Naive B cell (primary cell): ENCODE data around the gene ARF6. TPM values are rescaled to one million over a fixed set of nuclear protein-coding genes. Genes with fewer than 3 reads are reported as not detected.
A peak's percentile ranks its signal among the peaks of the same experiment; 100 is the strongest.
"Not testable (repeated sequence)": the region's sequence is repeated elsewhere in the genome, so short reads cannot be mapped to it uniquely, and the experiment has no call there.

ENCODE experiments used
- ATAC-seq, 2 donors: fragments of 150-1000 bp; cut with Tn5 transposase; 2 replicates each; pipeline ENCODE4 v1.10.0; 2021; ENCODE audit warnings: low read depth in 2 of 2, mild to moderate bottlenecking in 2 of 2, moderate library complexity in 2 of 2
- DNase-seq: peaks from one replicate; pipeline ENCODE4 v3.0.0; 2022
- H3K27ac Mint-ChIP-seq, 6 donors: one replicate each; pipeline ENCODE4 v1.8.0; 2020 to 2022; ENCODE audit warnings: mild to moderate bottlenecking in 6 of 6, mixed read lengths in 6 of 6, moderate library complexity in 5 of 6, inconsistent platforms in 2 of 6
- H3K27me3 Mint-ChIP-seq, 3 donors: one replicate each; pipeline ENCODE4 v1.8.0; 2021 to 2022; ENCODE audit warnings: mixed read lengths in 3 of 3, mild to moderate bottlenecking in 1 of 3
- H3K36me3 Mint-ChIP-seq, 2 donors: one replicate each; pipeline ENCODE4 v1.8.0; 2020 to 2022; ENCODE audit warnings: mixed read lengths in 2 of 2, inconsistent platforms in 1 of 2, mild to moderate bottlenecking in 1 of 2
- H3K4me1 Mint-ChIP-seq, 3 donors: one replicate each; pipeline ENCODE4 v1.8.0; 2020 to 2022; ENCODE audit warnings: mixed read lengths in 3 of 3, inconsistent platforms in 1 of 3, mild to moderate bottlenecking in 1 of 3, moderate library complexity in 1 of 3
- H3K4me3 Mint-ChIP-seq, 8 donors: one replicate each; pipeline ENCODE4 v1.8.0; 2020 to 2022; ENCODE audit warnings: mild to moderate bottlenecking in 8 of 8, mixed read lengths in 8 of 8, moderate library complexity in 8 of 8, inconsistent platforms in 2 of 8
- H3K9me3 Mint-ChIP-seq, 7 donors: one replicate each; pipeline ENCODE4 v1.8.0; 2020 to 2022; ENCODE audit warnings: mixed read lengths in 7 of 7, mild to moderate bottlenecking in 5 of 7, inconsistent platforms in 2 of 7, moderate library complexity in 1 of 7
- polyA plus RNA-seq, 6 donors: library from polyadenylated mRNA; unstranded; fragments of 300-500 nt; fragmentation: Illumina TruSeq; gene quantifications; one replicate each; pipeline ENCODE4 v1.2.3, GENCODE V29; 2021; ENCODE audit warnings: low read depth in 6 of 6

Gene ARF6
- polyA plus RNA-seq, 6 donors from 2014 or later: 161 to 190 (median 184) TPM

DNA sequence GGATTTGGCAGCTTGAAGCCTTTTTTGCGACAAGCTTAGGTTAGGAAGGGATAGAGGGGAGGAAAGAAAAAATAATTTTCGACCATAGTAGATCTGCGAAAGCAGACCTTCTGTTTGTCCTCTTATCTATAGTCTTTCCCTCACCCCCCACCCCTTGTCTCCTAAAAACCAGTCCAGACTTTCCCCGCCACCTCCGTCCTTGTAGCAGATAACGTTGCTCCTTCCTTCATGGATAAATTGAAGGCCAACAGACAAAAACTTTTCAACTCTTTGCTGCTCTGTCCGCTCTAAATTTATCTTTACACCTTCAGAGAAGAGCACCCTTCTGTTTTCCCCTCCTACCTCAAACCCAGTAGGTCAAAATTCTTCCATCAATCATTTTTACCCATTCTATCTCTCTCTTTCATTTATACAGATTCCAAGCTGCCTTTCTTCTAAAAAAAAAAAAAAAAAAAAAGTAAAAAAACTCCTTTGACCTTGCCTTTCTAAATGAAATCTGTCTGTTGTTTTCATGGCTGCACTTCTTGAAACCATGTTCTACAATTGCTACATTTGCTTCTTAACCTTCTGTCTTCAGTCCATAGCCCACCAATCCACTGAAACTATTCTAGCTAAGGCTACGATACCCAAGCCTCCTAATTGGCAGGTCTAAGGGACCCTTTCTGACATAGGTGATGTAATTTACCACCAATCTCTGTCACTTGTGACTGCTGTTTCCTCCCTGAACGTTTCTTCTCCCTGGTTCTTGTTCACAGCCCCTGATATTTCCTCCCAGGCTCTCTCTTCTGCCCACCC lies 29.2 kb upstream of the ARF6 start:
- H3K4me1 Mint-ChIP-seq: peaks cover 6 to 29% (median 25%) of the 10 kb centered on the region in 3 donors
- H3K4me3 Mint-ChIP-seq: no peak overlapping the region
- no peak for ATAC-seq
- H3K9me3 Mint-ChIP-seq: peaks cover 0 to 13% (median under 1%) of the 10 kb centered on the region in 7 donors
- peaks cover 0 to 4% of the 10 kb centered on the region in 2 donors for H3K36me3 Mint-ChIP-seq
- no peaks in the 10 kb centered on the region for H3K27me3 Mint-ChIP-seq
- H3K27ac Mint-ChIP-seq: no peak overlapping the region
- peak; percentile 48 for DNase-seq

DNA sequence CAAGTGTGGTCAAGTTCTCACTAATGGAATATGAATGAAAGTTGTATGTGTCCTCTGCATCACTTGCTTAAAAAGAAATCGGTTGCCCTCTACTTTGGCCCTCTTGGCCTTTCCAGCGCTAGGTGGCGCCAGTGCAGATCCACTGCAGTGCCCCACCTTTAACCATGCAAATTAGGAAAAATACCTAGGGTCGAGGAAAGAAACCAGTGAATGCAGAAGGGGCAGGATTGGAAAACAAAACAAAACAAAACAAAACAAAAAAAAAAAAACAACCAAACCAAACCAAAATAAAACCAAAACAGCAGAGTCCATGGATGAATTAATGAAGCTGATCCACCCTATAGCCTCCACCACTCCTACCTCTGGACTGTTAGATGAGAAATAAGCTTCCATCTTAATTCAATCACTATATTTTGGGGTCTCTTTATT lies 27.4 kb upstream of the ARF6 start:
- peaks cover 20 to 44% (median 33%) of the 10 kb centered on the region in 3 donors for H3K4me1 Mint-ChIP-seq
- peaks cover 0 to 13% (median 0%) of the 10 kb centered on the region in 7 donors for H3K9me3 Mint-ChIP-seq
- H3K27me3 Mint-ChIP-seq: no peaks in the 10 kb centered on the region
- DNase-seq (peak; percentile 70), ATAC-seq (no peak)
- peaks cover 0 to 4% of the 10 kb centered on the region in 2 donors for H3K36me3 Mint-ChIP-seq
- no peak overlapping the region for H3K27ac Mint-ChIP-seq
- no peak overlapping the region for H3K4me3 Mint-ChIP-seq

DNA sequence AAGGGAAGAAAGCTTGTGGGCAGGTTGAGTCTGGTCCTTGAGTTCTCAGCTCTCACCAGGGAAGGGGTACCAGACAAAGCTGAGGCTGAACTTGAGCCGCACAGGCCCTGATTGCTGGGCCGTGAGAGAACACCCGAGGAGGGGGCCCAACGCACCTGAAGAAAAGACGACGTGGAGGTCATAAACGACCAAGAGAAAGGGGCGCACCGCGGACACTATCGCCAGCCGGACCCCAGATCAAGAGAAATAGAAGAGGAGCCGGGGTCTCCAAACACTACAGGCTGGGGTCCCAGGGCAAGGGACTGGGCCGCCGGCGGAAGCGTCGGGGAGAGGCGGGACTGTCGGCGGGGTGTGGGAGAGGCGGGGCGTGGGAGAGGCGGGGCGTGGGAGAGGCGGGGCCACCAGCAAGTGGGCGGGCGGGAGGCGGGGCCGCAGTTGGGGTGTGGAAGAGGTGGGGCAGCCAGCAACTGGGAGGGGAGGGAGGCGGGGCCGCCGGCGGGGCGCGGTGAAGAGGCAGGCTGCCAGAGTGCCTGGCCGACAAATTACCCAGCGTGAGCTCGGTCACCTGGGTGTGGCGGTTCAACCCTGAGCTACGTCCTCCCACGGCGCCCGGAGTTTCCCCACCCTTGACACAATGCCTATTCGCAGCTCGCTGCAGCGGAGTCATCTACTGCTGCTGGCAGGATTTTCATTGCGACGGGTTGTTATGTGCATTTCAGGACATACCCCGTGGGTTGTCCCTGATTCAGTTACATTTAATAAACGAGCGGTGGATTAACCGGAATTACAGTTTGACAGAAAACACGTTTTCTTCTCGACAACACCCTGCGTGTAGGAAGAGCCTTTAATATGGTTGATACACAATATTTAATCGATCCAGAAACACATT lies 24.8 kb upstream of the ARF6 start:
- no peaks in the 10 kb centered on the region for H3K36me3 Mint-ChIP-seq
- peak overlapping the region; percentile 82 to 99 (median 94) for H3K4me3 Mint-ChIP-seq
- no peaks in the 10 kb centered on the region for H3K27me3 Mint-ChIP-seq
- peaks cover 27 to 48% (median 33%) of the 10 kb centered on the region in 3 donors for H3K4me1 Mint-ChIP-seq
- peaks cover 0 to 6% (median 0%) of the 10 kb centered on the region in 7 donors for H3K9me3 Mint-ChIP-seq
- DNase-seq (peak; percentile 94), ATAC-seq (peak; percentile 82 to 84)
- H3K27ac Mint-ChIP-seq: peak overlapping the region; percentile 98 to 100 (median 100)

DNA sequence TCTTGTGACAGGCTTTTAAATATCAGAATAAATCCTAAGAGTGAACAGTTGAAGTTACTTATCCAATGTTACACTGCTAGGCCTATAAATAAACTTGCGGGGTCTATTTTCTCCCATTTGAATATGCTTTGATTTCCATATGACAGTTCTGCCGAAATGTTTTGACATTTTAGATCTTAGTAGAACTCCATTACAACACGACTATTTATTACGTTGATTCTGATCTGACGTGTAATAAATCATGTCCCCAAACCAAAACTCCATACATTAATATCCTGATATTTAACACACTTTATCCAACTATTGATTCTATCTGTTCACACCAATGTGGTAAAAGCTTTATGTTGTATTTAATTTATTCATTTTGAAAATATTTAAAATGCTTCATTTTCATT lies 24.2 kb upstream of the ARF6 start:
- Mint-ChIP-seq H3K27ac (peak overlapping the region; percentile 98 to 100 (median 100)), H3K4me1 (peaks cover 27 to 48% (median 33%) of the 10 kb centered on the region in 3 donors), H3K36me3 (no peaks in the 10 kb centered on the region), H3K4me3 (peak overlapping the region; percentile 82 to 99 (median 94)), H3K9me3 (peaks cover 0 to 6% (median 0%) of the 10 kb centered on the region in 7 donors), H3K27me3 (no peaks in the 10 kb centered on the region)
- DNase-seq (no peak), ATAC-seq (no peak)

DNA sequence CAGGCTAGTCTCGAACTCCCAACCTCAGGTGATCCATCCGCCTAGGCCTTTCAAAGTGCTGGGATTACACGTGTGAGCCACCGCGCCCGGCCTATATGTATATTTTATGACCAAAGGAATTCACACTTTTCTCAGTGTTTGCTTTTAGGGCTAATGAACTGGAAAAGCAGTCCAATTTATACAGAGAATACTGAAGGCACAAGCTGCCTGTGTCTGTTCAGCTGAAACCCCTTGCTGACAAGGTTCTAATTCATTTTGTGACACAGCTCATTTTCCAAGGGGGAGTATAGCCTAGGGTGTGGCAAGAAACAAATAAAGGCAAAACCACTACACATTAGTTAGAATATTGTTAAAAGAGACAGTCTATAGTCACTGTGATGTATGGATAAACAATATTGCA lies 22.0 kb upstream of the ARF6 start:
- peak overlapping the region; percentile 91 to 98 (median 96) for H3K27ac Mint-ChIP-seq
- ATAC-seq: no peak

GRCh38 chr14:49873548-49873947 lies 19.3 kb upstream of the ARF6 start:
- peaks cover 20 to 34% (median 29%) of the 10 kb centered on the region in 3 donors for H3K4me1 Mint-ChIP-seq
- not testable (repeated sequence) for H3K27ac Mint-ChIP-seq, DNase-seq

More for the DNA sequence above, 22.0 kb upstream of the ARF6 start:
- Mint-ChIP-seq H3K4me3 (peak overlapping the region in 3 of 8 donors; percentile 44 to 78 (median 56)), H3K27me3 (no peaks in the 10 kb centered on the region), H3K9me3 (peaks cover 0 to 6% (median 0%) of the 10 kb centered on the region in 7 donors), H3K36me3 (no peaks in the 10 kb centered on the region), H3K4me1 (peaks cover 27 to 48% (median 33%) of the 10 kb centered on the region in 3 donors)
- DNase-seq: no peak

GRCh38 chr14:49875640-49876198 lies 17.2 kb upstream of the ARF6 start:
- H3K4me3 Mint-ChIP-seq: peak overlapping the region in 1 of 8 donors; percentile 68
- no peaks in the 10 kb centered on the region for H3K36me3 Mint-ChIP-seq
- ATAC-seq (no peak), DNase-seq (no peak)
- no peak overlapping the region for H3K27ac Mint-ChIP-seq
- H3K4me1 Mint-ChIP-seq: peaks cover 18 to 31% (median 26%) of the 10 kb centered on the region in 3 donors
- peaks cover 0 to 6% (median 0%) of the 10 kb centered on the region in 7 donors for H3K9me3 Mint-ChIP-seq
- H3K27me3 Mint-ChIP-seq: no peaks in the 10 kb centered on the region

More at GRCh38 chr14:49873548-49873947, 19.3 kb upstream of the ARF6 start:
- not testable (repeated sequence) for H3K36me3 Mint-ChIP-seq, ATAC-seq, H3K27me3 Mint-ChIP-seq, H3K9me3 Mint-ChIP-seq
- peak overlapping the region in 1 of 8 donors; percentile 15 for H3K4me3 Mint-ChIP-seq

- no peaks in the 10 kb centered on the region for H3K36me3 Mint-ChIP-seq
- no peak overlapping the region for H3K4me3 Mint-ChIP-seq
- H3K27ac Mint-ChIP-seq: no peak overlapping the region
- peaks cover 15 to 29% (median 24%) of the 10 kb centered on the region in 3 donors for H3K4me1 Mint-ChIP-seq
- ATAC-seq (no peak), DNase-seq (no peak)
- no peaks in the 10 kb centered on the region for H3K27me3 Mint-ChIP-seq
- H3K9me3 Mint-ChIP-seq: peaks cover 0 to 6% (median 0%) of the 10 kb centered on the region in 7 donors
These were observed 16.2 kb upstream of the ARF6 start for GRCh38 chr14:49876563-49877127.

GRCh38 chr14:49879646-49880204 lies 13.2 kb upstream of the ARF6 start:
- H3K9me3 Mint-ChIP-seq: no peaks in the 10 kb centered on the region
- ATAC-seq: peak; percentile 86
- peak; percentile 39 for DNase-seq
- peak overlapping the region in 4 of 8 donors; percentile 9 to 62 (median 16) for H3K4me3 Mint-ChIP-seq
- H3K36me3 Mint-ChIP-seq: no peaks in the 10 kb centered on the region
- peak overlapping the region in 5 of 6 donors; percentile 65 to 89 (median 84) for H3K27ac Mint-ChIP-seq
- no peaks in the 10 kb centered on the region for H3K27me3 Mint-ChIP-seq
- H3K4me1 Mint-ChIP-seq: peaks cover 11 to 24% (median 16%) of the 10 kb centered on the region in 3 donors

GRCh38 chr14:49880267-49881064 lies 12.4 kb upstream of the ARF6 start:
- no peaks in the 10 kb centered on the region for H3K9me3 Mint-ChIP-seq
- H3K27ac Mint-ChIP-seq: peak overlapping the region; percentile 75 to 98 (median 87)
- no peaks in the 10 kb centered on the region for H3K27me3 Mint-ChIP-seq
- H3K4me3 Mint-ChIP-seq: peak overlapping the region in 2 of 8 donors; percentile 23 to 31
- DNase-seq (no peak), ATAC-seq (peak; percentile 71 to 72)
- peaks cover 11 to 24% (median 16%) of the 10 kb centered on the region in 3 donors for H3K4me1 Mint-ChIP-seq
- no peaks in the 10 kb centered on the region for H3K36me3 Mint-ChIP-seq

DNA sequence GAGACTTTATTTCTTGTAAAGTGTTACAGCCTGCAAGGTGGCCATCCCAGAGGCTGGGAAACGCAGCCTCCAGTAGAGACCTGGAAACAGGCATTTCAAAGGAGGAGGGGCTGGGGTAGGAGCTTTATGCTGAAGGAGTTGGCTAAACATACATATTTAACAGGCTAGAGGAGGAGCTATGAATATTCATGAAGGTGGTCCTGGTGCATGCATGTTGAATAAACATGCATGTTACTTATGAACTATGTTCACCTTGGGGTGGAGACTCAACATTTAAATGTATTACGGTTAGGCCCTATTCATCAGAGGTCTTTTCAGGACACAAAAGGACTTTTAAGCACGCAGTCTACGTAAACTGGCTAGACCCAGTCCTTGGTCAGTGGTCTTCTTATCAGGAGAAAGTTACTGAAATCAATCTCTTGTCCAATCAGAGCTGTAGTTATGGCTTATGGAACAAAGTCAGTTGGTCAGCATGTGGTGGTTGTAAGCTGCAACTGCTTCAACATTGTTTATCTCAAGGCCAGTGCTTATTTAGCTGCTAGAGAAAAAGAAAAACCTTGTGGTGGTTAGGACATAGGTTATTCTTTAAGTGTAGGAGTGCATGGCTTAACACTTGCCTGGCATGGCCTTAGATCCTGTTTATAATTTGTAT lies 11.4 kb upstream of the ARF6 start:
- DNase-seq (no peak), ATAC-seq (no peak)
- H3K27ac Mint-ChIP-seq: peak overlapping the region in 2 of 6 donors; percentile 75 to 90
- H3K36me3 Mint-ChIP-seq: no peaks in the 10 kb centered on the region
- H3K4me1 Mint-ChIP-seq: peaks cover 11 to 28% (median 19%) of the 10 kb centered on the region in 3 donors
- H3K9me3 Mint-ChIP-seq: no peaks in the 10 kb centered on the region
- H3K27me3 Mint-ChIP-seq: no peaks in the 10 kb centered on the region
- no peak overlapping the region for H3K4me3 Mint-ChIP-seq
